A673 (cell line): ENCODE results near the gene PPM1N. TPM values are rescaled to one million over a fixed set of nuclear protein-coding genes. Genes with fewer than 3 reads are reported as not detected.

Experiments
- BruUV-seq: library from RNA; stranded (reverse); fragments of 400-500 nt; replicated peaks from 2 replicates; lab custom pipeline; 2021; lab: Mats Ljungman, UMichigan
- CTCF ChIA-PET: fragments of 300-600 bp; sonication (Branson Sonifier 250); formaldehyde crosslinking; loops from one replicate; lab custom pipeline; 2022; ENCODE audit warnings: antibody characterized with exemption; lab: Charles Lee
- POLR2A ChIA-PET: fragments of 300-600 bp; sonication (Branson Sonifier 250); formaldehyde crosslinking; loops from one replicate; lab custom pipeline; 2022; ENCODE audit warnings: antibody characterized with exemption; ENCODE audit not compliant: low non-redundant PET; lab: Charles Lee
- DNase-seq: peaks from one replicate; pipeline ENCODE4 v3.0.0-alpha.2; 2015; ENCODE audit warnings: low spot score
- H3K27ac ChIP-seq: fragments of 200-600 bp; sonication (generic); 2 replicates; pipeline ENCODE4 v1.5.1; 2016; ENCODE audit warnings: mixed run types, low read depth, mild to moderate bottlenecking, mixed read lengths, antibody characterized with exemption, low read length; ENCODE audit not compliant: poor library complexity, severe bottlenecking
- H3K27me3 ChIP-seq: fragments of 200-600 bp; sonication (generic); replicated peaks from 2 replicates; pipeline ENCODE4 v1.6.1; 2017; ENCODE audit warnings: mixed run types, low read depth, mild to moderate bottlenecking, mixed read lengths, antibody characterized with exemption, low read length; ENCODE audit not compliant: insufficient read depth, poor library complexity
- H3K36me3 ChIP-seq: fragments of 200-600 bp; sonication (generic); 2 replicates; pipeline ENCODE4 v1.6.1; 2016; ENCODE audit warnings: mixed run types, mild to moderate bottlenecking, mixed read lengths, antibody characterized with exemption, low read length; ENCODE audit not compliant: insufficient read depth, poor library complexity, severe bottlenecking
- H3K4me1 ChIP-seq: fragments of 200-600 bp; sonication (generic); 2 replicates; pipeline ENCODE4 v1.6.1; 2017; ENCODE audit warnings: mixed run types, mild to moderate bottlenecking, mixed read lengths, antibody characterized with exemption, low read length; ENCODE audit not compliant: insufficient read depth, poor library complexity, severe bottlenecking
- H3K4me3 ChIP-seq: fragments of 200-600 bp; sonication (generic); 2 replicates; pipeline ENCODE4 v1.5.1; 2016; ENCODE audit warnings: low read depth, mixed run types, mild to moderate bottlenecking, mixed read lengths, low read length; ENCODE audit not compliant: poor library complexity, severe bottlenecking
- H3K9me3 ChIP-seq: fragments of 200-600 bp; sonication (generic); 2 replicates; pipeline ENCODE4 v1.6.1; 2016; ENCODE audit warnings: mixed run types, low read depth, mild to moderate bottlenecking, mixed read lengths, antibody characterized with exemption, low read length; ENCODE audit not compliant: poor library complexity, severe bottlenecking
- EZH2 ChIP-seq: fragments of 200-600 bp; sonication (generic); IDR thresholded peaks from 2 replicates; pipeline ENCODE4 v1.6.1; 2017; ENCODE audit warnings: borderline replicate concordance, low read depth, mild to moderate bottlenecking, mixed read lengths, antibody characterized with exemption, low read length; ENCODE audit not compliant: poor library complexity, severe bottlenecking
- intact Hi-C: fragments of 100-400 bp; cut with micrococcal nuclease; formaldehyde crosslinking; loops from one replicate; pipeline ENCODE4 v1.10.0; 2022; ENCODE audit not compliant: unreplicated experiment
- total RNA-seq: library from RNA; stranded (reverse); gene quantifications from 2 replicates; pipeline ENCODE4 v1.2.3, GENCODE V29; 2021
- TF ChIP-seq, protein P1 (sequence below): fragments of 300-800, 200-600 bp; sonication (generic); conservative IDR thresholded peaks from 2 replicates; pipeline ENCODE4 v1.5.1; 2017; ENCODE audit warnings: low read depth, mild to moderate bottlenecking, antibody characterized with exemption, low read length, moderate library complexity, mixed read lengths

PPM1N gene
- total RNA-seq, 1 experiment from 2014 or later = 0.80 TPM

DNA sequence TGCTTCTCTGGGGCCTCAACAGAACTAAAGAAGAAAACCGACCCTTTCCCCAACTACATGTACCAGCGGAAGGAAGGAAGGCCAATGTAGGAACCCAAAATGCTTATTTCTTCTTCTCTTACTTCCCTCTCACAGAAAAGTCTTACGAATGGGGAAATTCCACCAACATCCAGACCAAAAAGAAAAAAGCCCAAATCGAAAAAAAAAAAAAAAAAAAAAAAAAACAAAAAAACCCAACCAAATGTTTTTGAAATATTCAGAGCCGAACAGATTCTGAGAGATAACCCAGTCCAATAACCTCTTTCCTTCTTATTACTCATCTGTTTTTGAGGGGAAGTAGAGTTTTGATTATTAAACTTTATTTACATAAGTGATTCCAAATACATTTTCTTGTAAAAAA lies 3.9 kb downstream of the PPM1N start:
- no peaks in the 10 kb centered on the region for H3K27me3 ChIP-seq
- ChIA-PET POLR2A (no interaction called here), CTCF (no interaction called here)
- H3K27ac ChIP-seq = no peak overlapping the region
- intact Hi-C loops = no loop called here
- TF ChIP-seq EZH2 = no peak
- TF ChIP-seq, protein P1, sequence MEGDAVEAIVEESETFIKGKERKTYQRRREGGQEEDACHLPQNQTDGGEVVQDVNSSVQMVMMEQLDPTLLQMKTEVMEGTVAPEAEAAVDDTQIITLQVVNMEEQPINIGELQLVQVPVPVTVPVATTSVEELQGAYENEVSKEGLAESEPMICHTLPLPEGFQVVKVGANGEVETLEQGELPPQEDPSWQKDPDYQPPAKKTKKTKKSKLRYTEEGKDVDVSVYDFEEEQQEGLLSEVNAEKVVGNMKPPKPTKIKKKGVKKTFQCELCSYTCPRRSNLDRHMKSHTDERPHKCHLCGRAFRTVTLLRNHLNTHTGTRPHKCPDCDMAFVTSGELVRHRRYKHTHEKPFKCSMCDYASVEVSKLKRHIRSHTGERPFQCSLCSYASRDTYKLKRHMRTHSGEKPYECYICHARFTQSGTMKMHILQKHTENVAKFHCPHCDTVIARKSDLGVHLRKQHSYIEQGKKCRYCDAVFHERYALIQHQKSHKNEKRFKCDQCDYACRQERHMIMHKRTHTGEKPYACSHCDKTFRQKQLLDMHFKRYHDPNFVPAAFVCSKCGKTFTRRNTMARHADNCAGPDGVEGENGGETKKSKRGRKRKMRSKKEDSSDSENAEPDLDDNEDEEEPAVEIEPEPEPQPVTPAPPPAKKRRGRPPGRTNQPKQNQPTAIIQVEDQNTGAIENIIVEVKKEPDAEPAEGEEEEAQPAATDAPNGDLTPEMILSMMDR = no peak
- DNase-seq = no peak
- no peak overlapping the region for H3K4me3 ChIP-seq
- H3K36me3 ChIP-seq = no peaks in the 10 kb centered on the region
- no peaks in the 10 kb centered on the region for H3K9me3 ChIP-seq
- peaks cover 20% of the 10 kb centered on the region for H3K4me1 ChIP-seq
- no TSS peak for BruUV-seq

DNA sequence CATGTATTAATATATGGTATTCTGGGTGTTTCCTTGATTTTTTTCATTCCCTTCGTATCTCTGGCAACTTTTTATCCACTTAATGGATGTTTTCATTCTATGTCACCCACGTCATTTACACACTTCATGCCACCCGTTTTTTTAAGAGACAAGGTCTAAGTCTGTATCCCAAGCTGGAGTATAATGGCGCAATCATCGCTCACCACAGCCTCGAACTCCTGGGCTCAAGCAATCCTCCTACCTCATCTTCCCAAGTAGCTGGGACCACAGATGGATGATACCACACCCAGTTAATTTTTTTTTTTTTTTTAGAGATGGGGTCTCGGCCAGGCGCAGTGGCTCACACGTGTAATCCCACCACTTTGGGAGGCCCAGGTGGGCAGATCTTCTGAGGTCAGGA lies 5.7 kb downstream of the PPM1N start:
- intact Hi-C loops = no loop called here
- peaks cover 4% of the 10 kb centered on the region for H3K4me1 ChIP-seq
- no peak overlapping the region for H3K4me3 ChIP-seq
- TF ChIP-seq EZH2 = no peak
- TF ChIP-seq, protein P1 = no peak
- H3K9me3 ChIP-seq = no peaks in the 10 kb centered on the region
- DNase-seq = no peak
- H3K27ac ChIP-seq = no peak overlapping the region
- H3K27me3 ChIP-seq = no peaks in the 10 kb centered on the region
- H3K36me3 ChIP-seq = no peaks in the 10 kb centered on the region
- ChIA-PET CTCF (interaction anchor here (1.0 kb wide), 1 partner anchor 55 kb away, joined by 6 read pairs; no protein-coding TSS in a partner anchor), POLR2A (interaction anchor here (0.7 kb wide), 1 partner anchor 265 kb away, joined by 4 read pairs; the partner anchor contains the start of gene SIX5)
- no TSS peak for BruUV-seq

DNA sequence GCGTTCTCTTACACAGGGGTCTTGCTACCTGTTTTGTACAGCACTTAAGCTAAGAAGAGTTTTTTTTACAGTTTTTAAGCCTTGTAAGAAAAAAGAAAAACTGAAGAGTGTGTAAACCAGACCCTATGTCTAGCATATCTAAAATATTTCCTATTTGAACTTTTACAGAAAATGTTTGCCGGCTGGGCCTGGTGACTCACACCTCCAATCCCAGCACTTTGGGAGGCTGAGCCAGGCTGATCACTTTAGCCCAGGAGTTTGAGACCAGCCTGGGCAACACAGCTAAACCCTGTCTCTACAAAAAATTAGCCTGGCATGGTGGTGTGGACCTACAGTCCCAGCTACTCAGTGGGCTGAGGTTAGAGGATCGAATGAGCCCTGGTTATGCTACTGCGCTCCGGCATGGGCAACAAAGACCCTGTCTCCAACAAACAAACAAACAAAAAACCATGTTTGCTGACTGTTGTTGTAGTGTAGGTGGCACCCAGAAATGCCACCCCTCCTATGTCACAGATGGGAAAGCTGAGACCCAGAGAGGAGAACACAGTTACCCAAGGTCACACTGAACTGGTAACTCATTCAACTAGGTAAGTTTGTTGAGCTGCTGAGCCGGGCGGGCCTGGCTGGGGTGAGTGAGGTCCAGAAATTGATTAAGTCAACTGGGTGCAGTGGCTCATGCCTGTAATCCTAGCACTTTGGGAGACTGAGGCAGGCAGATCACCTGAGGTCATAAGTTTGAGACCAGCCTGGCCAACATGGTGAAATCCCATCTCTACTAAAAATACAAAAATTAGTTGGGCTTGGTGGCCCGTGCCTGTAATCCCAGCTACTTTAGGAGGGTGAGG lies 7.1 kb downstream of the PPM1N start:
- Histone ChIP-seq H3K27ac (peak overlapping the region; percentile 83), H3K27me3 (no peaks in the 10 kb centered on the region), H3K4me1 (peaks cover 10% of the 10 kb centered on the region), H3K4me3 (no peak overlapping the region), H3K9me3 (no peaks in the 10 kb centered on the region), H3K36me3 (no peaks in the 10 kb centered on the region)
- POLR2A ChIA-PET = no interaction called here
- TF ChIP-seq, protein P1 = no peak
- TF ChIP-seq EZH2 = no peak
- DNase-seq = no peak
- CTCF ChIA-PET = interaction anchor here (0.7 kb wide), 1 partner anchor 27 kb away, joined by 4 read pairs; no protein-coding TSS in a partner anchor
- intact Hi-C loops = loop anchor here (5.0 kb wide), 1 partner anchor 137 kb away; no protein-coding TSS in a partner anchor
- no TSS peak for BruUV-seq
